COLO668 (cell line): ENCODE data around the gene MAVS.
A peak's percentile ranks its signal among the peaks of the same experiment; 100 is the strongest.
"Not testable (repeated sequence)": the region's sequence is repeated elsewhere in the genome, so short reads cannot be mapped to it uniquely, and the experiment has no call there.

ENCODE experiments used
- DNase-seq: peaks from one replicate; lab custom pipeline; 2025; ENCODE audit not compliant: unreplicated experiment; lab: John Stamatoyannopoulos, UW

The MAVS gene

GRCh38 chr20:3885715-3886114 lies 39.1 kb downstream of the MAVS start:
- DNase-seq = no peak

- peak; percentile 41 for DNase-seq
Observed at GRCh38 chr20:3887876-3888620, 41.4 kb downstream of the MAVS start.

- peak; percentile 99 for DNase-seq
Observed at GRCh38 chr20:3888622-3889488, 42.2 kb downstream of the MAVS start, which contains the start of gene PANK2. Gene PANK2 (plus strand): TSS chr20:3889387.

- peak; percentile 75 for DNase-seq
Observed at GRCh38 chr20:3889489-3890397, 43.1 kb downstream of the MAVS start.

- peak; percentile 32 for DNase-seq
Observed at GRCh38 chr20:3890398-3890751, 43.7 kb downstream of the MAVS start.

GRCh38 chr20:3890999-3891929 lies 44.6 kb downstream of the MAVS start:
- DNase-seq = no peak

- DNase-seq = no peak
Observed at GRCh38 chr20:3894796-3895195, 48.2 kb downstream of the MAVS start.

- DNase-seq = no peak
Observed at GRCh38 chr20:3896302-3896701, 49.7 kb downstream of the MAVS start.

GRCh38 chr20:3896853-3897583 lies 50.4 kb downstream of the MAVS start:
- no peak for DNase-seq

- DNase-seq = not testable (repeated sequence)
Observed at GRCh38 chr20:3898181-3898580, 51.5 kb downstream of the MAVS start.

GRCh38 chr20:3898639-3899038 lies 52.0 kb downstream of the MAVS start:
- DNase-seq = no peak

- DNase-seq = no peak
Observed at GRCh38 chr20:3900187-3900604, 53.6 kb downstream of the MAVS start.

GRCh38 chr20:3901028-3901705 lies 54.5 kb downstream of the MAVS start:
- no peak for DNase-seq

GRCh38 chr20:3901706-3902440 lies 55.2 kb downstream of the MAVS start:
- DNase-seq = no peak

- no peak for DNase-seq
Observed at GRCh38 chr20:3902446-3902845, 55.8 kb downstream of the MAVS start.

GRCh38 chr20:3904224-3904623 lies 57.6 kb downstream of the MAVS start:
- DNase-seq = no peak

GRCh38 chr20:3904857-3905256 lies 58.2 kb downstream of the MAVS start:
- no peak for DNase-seq
